HepG2 (cell line): ENCODE measurements around the gene MARF1. TPM values are rescaled to one million over a fixed set of nuclear protein-coding genes. Genes with fewer than 3 reads are reported as not detected.

Experiments used
- ATAC-seq: fragments of 200-7000 bp; cut with Tn5 transposase; 3 replicates; pipeline ENCODE4 v1.9.1; 2020; ENCODE audit warnings: mild to moderate bottlenecking, moderate library complexity
- BruUV-seq: library from RNA; stranded (reverse); fragments of 400-500 nt; replicated peaks from 2 replicates; lab custom pipeline; 2021; lab: Mats Ljungman, UMichigan
- CTCF ChIA-PET: fragments of 300-600 bp; formaldehyde crosslinking; extraction: SDS; loops from one replicate; lab custom pipeline; 2021; ENCODE audit warnings: low total read pairs, inconsistent platforms, low intra/inter-chr PET ratio; lab: Yijun Ruan, JAX
- POLR2A ChIA-PET: fragments of 350-600 bp; sonication (Branson Sonifier 250); formaldehyde crosslinking; loops from one replicate; lab custom pipeline; 2020; ENCODE audit warnings: antibody characterized with exemption, inconsistent platforms; lab: Yijun Ruan, JAX
- DNase-seq: peaks from one replicate; pipeline ENCODE4 v3.0.0-alpha.2; 2015; ENCODE audit warnings: low spot score
- FAIRE-seq: peaks from 3 replicates; lab custom pipeline; 2011; peaks lifted over from hg19 to GRCh38; lab: Jason Lieb, UNC
- H2AFZ ChIP-seq: one replicate; pipeline ENCODE4 v1.6.1; 2011; ENCODE audit warnings: low read length, inconsistent platforms
- H3K27ac ChIP-seq: fragments of 300-600 bp; 3 replicates; pipeline ENCODE4 v1.8.0; 2011; ENCODE audit warnings: mixed run types, mild to moderate bottlenecking, mixed read lengths, low read length, inconsistent platforms; ENCODE audit not compliant: insufficient read depth; ENCODE audit errors: extremely low read length
- H3K27me3 ChIP-seq, 2 experiments: fragments of 200-600 bp in 1 of 2; 2 replicates in 1 of 2; 3 replicates in 1 of 2; pipeline versions ENCODE4 v1.6.0 to v1.8.0; 2011; ENCODE audit warnings: low read length in 2 of 2, mild to moderate bottlenecking in 2 of 2, moderate library complexity in 2 of 2, inconsistent platforms in 1 of 2; ENCODE audit not compliant: insufficient read depth in 2 of 2, control insufficient read depth in 1 of 2
- H3K36me3 ChIP-seq, 2 experiments: fragments of 200-600 bp in 1 of 2; replicated peaks in 1 of 2; 2 replicates in 1 of 2; 3 replicates in 1 of 2; pipeline versions ENCODE4 v1.5.1 to v1.8.0; 2011; ENCODE audit warnings: low read length in 2 of 2, inconsistent platforms in 1 of 2; ENCODE audit not compliant: insufficient read depth in 2 of 2, control insufficient read depth in 1 of 2
- H3K4me1 ChIP-seq: 2 replicates; pipeline ENCODE4 v1.5.1; 2012; ENCODE audit warnings: low read length, inconsistent platforms; ENCODE audit not compliant: insufficient read depth
- H3K4me2 ChIP-seq: 2 replicates; pipeline ENCODE4 v1.6.0; 2011; ENCODE audit warnings: low read depth, low read length, inconsistent platforms
- H3K4me3 ChIP-seq, 3 experiments: fragments of 200-600 bp in 1 of 3; sonication (generic), shearing (Covaris generic) in 1 of 3; replicated peaks in 1 of 3; 2 replicates each; pipeline ENCODE4 v1.5.1; 2011 to 2016; ENCODE audit warnings: low read length in 3 of 3, inconsistent platforms in 2 of 3, low read depth in 2 of 3, mild to moderate bottlenecking in 2 of 3, control low read depth in 1 of 3, mixed read lengths in 1 of 3; ENCODE audit not compliant: insufficient read depth in 1 of 3
- H3K79me2 ChIP-seq: one replicate; pipeline ENCODE4 v1.6.1; 2011; ENCODE audit warnings: low read length, inconsistent platforms; ENCODE audit not compliant: insufficient read depth
- H3K9ac ChIP-seq: 2 replicates; pipeline ENCODE4 v1.6.0; 2011; ENCODE audit warnings: mild to moderate bottlenecking, low read depth, low read length, inconsistent platforms; ENCODE audit not compliant: insufficient read depth
- H3K9me3 ChIP-seq: 2 replicates; pipeline ENCODE4 v1.5.1; 2012; ENCODE audit warnings: mild to moderate bottlenecking, low read length
- H4K20me1 ChIP-seq: 2 replicates; pipeline ENCODE4 v1.6.0; 2011; ENCODE audit warnings: inconsistent platforms, mild to moderate bottlenecking, low read length, moderate library complexity; ENCODE audit not compliant: insufficient read depth
- AKAP8 ChIP-seq: sonication (generic); formaldehyde crosslinking; IDR thresholded peaks from 2 replicates; pipeline ENCODE4 v1.5.1; 2020; ENCODE audit warnings: mild to moderate bottlenecking, missing genetic modification reagents
- HNRNPLL ChIP-seq: fragments of 200-400 bp; formaldehyde crosslinking; IDR thresholded peaks from 2 replicates; pipeline ENCODE4 v1.6.1; 2017; ENCODE audit warnings: mild to moderate bottlenecking, low read depth, low read length; ENCODE audit not compliant: poor library complexity, severe bottlenecking
- NR2F1 ChIP-seq, 2 experiments: fragments of 450-650 bp in 1 of 2; formaldehyde crosslinking in 1 of 2; IDR thresholded peaks; 2 replicates each; pipeline versions ENCODE4 v1.5.0 to v1.6.1; 2016 to 2020; ENCODE audit warnings: mild to moderate bottlenecking in 1 of 2, missing compliant biosample characterization in 1 of 2, missing genetic modification reagents in 1 of 2, moderate library complexity in 1 of 2
- RBM22 ChIP-seq: fragments of 200-400 bp; formaldehyde crosslinking; optimal IDR thresholded peaks from 2 replicates; pipeline ENCODE3; 2017; ENCODE audit warnings: mild to moderate bottlenecking, low read length, moderate library complexity
- SKI ChIP-seq: fragments of 450-650 bp; IDR thresholded peaks from one replicate; pipeline ENCODE4 v1.6.1; 2018; ENCODE audit warnings: mild to moderate bottlenecking; ENCODE audit not compliant: partially characterized antibody
- SP4 ChIP-seq: sonication (generic); formaldehyde crosslinking; IDR thresholded peaks from 2 replicates; pipeline ENCODE4 v1.8.1; 2023; ENCODE audit warnings: mild to moderate bottlenecking, missing genetic modification reagents
- ZNF124 ChIP-seq: sonication (generic); formaldehyde crosslinking; IDR thresholded peaks from 2 replicates; pipeline ENCODE4 v1.4.0; 2020; ENCODE audit warnings: missing genetic modification reagents
- ZNF207 ChIP-seq: fragments of 450-650 bp; IDR thresholded peaks from 2 replicates; pipeline ENCODE4 v1.6.1; 2016; ENCODE audit warnings: antibody characterized with exemption, borderline replicate concordance
- ZNF891 ChIP-seq: sonication (generic); formaldehyde crosslinking; IDR thresholded peaks from 2 replicates; pipeline ENCODE4 v1.5.0; 2020; ENCODE audit warnings: mild to moderate bottlenecking, missing genetic modification reagents
- WGBS: methylation state at CpG from one replicate; pipeline ENCODE4 v1.1.6; 2017; ENCODE audit warnings: low lambda C conversion rate; 5-methylcytosine and 5-hydroxymethylcytosine counted together
- in situ Hi-C: cut with HindIII; loops from 2 replicates; pipeline ENCODE4 v1.10.0; 2017; ENCODE audit warnings: low pct_unique_long_range_greater_than_20kb; ENCODE audit not compliant: extremely low pct_ligation_motif_present
- intact Hi-C: fragments of 100-400 bp; cut with micrococcal nuclease; formaldehyde crosslinking; loops from one replicate; pipeline ENCODE4 v1.10.0; 2022; ENCODE audit not compliant: unreplicated experiment
- polyA plus RNA-seq, 8 experiments: library from polyadenylated mRNA; depleted of rRNA in 3 of 8; stranded (reverse) in 7 of 8; unstranded in 1 of 8; fragments of >200 nt; fragmentation: Illumina TruSeq in 4 of 8; extraction: Trizol in 4 of 8; gene quantifications; 2 replicates each; pipeline versions ENCODE4 v1.2.1 to v1.2.3, GENCODE V29; 2011 to 2016; ENCODE audit warnings: low read depth in 4 of 8, missing spikeins in 1 of 8, mixed read lengths in 1 of 8; ENCODE audit not compliant: insufficient read depth in 1 of 8
- total RNA-seq, 5 experiments: library from RNA; depleted of rRNA; stranded (reverse); fragments of >200 nt; fragmentation: Illumina TruSeq; extraction: Trizol; gene quantifications; 2 replicates each; pipeline ENCODE4 v1.2.3, GENCODE V29; 2016; ENCODE audit warnings: low read depth in 1 of 5
- TF ChIP-seq, protein P1 (sequence below): sonication (generic); formaldehyde crosslinking; IDR thresholded peaks from 2 replicates; pipeline ENCODE4 v1.8.1; 2023; ENCODE audit warnings: mild to moderate bottlenecking, missing genetic modification reagents

Gene MARF1
- total and polyA plus RNA-seq, 2 of the 13 experiments (the other 11 are each of a cell fraction or from before 2014, with no cell fraction given) = 8.7 to 20.7 TPM

- H4K20me1 ChIP-seq = no peaks in the 10 kb centered on the region
- no peaks in the 10 kb centered on the region for H3K79me2 ChIP-seq
- no peaks in the 10 kb centered on the region for H3K27me3 ChIP-seq
- in situ Hi-C loops (no loop called here), intact Hi-C loops (no loop called here)
- CTCF ChIA-PET = no interaction called here
- no peak overlapping the region for H3K9ac ChIP-seq
- POLR2A ChIA-PET = interaction anchor here (6.6 to 9.0 kb wide), 2 partner anchors 10 to 56 kb away, joined by 51 to 111 read pairs; partner anchors contain the start of gene MARF1
- FAIRE-seq = no peak
- H3K9me3 ChIP-seq = peaks cover 8% of the 10 kb centered on the region
- H3K4me1 ChIP-seq = peaks cover 35% of the 10 kb centered on the region
- no peak overlapping the region for H3K27ac ChIP-seq
- H2AFZ ChIP-seq = no peak overlapping the region
- no peak for DNase-seq
- H3K4me2 ChIP-seq = no peak overlapping the region
- WGBS = 88% methylated on average over 12 of the region's 12 CpGs
- no peak for ATAC-seq
- no peaks in the 10 kb centered on the region for H3K36me3 ChIP-seq
- TF ChIP-seq ZNF891 (CRISPR knock-in tag) (0 out of 2 replicates have a peak, but pooled peaks have one; percentile 12), HNRNPLL (peak; percentile 2), RBM22 (no peak), ZNF207 (no peak), NR2F1 (CRISPR knock-in tag; IDR thresholded peaks at IDR 0.05) (no peak), SP4 (CRISPR knock-in tag) (no peak), SKI (no peak), AKAP8 (no peak), ZNF124 (CRISPR knock-in tag) (no peak)
- TF ChIP-seq, protein P1, sequence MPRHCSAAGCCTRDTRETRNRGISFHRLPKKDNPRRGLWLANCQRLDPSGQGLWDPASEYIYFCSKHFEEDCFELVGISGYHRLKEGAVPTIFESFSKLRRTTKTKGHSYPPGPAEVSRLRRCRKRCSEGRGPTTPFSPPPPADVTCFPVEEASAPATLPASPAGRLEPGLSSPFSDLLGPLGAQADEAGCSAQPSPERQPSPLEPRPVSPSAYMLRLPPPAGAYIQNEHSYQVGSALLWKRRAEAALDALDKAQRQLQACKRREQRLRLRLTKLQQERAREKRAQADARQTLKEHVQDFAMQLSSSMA (CRISPR knock-in tag) = no peak
- no peak overlapping the region for H3K4me3 ChIP-seq
- no TSS peak for BruUV-seq
Observed at GRCh38 chr16:15586716-15587115, 56.2 kb downstream of the MARF1 start.
